Activated gamma-delta T cell (primary cell): Measurements from ENCODE around the gene PDIA6.

Source experiments
- DNase-seq: peaks from one replicate; lab custom pipeline; 2025; lab: John Stamatoyannopoulos, UW

PDIA6 gene

DNA sequence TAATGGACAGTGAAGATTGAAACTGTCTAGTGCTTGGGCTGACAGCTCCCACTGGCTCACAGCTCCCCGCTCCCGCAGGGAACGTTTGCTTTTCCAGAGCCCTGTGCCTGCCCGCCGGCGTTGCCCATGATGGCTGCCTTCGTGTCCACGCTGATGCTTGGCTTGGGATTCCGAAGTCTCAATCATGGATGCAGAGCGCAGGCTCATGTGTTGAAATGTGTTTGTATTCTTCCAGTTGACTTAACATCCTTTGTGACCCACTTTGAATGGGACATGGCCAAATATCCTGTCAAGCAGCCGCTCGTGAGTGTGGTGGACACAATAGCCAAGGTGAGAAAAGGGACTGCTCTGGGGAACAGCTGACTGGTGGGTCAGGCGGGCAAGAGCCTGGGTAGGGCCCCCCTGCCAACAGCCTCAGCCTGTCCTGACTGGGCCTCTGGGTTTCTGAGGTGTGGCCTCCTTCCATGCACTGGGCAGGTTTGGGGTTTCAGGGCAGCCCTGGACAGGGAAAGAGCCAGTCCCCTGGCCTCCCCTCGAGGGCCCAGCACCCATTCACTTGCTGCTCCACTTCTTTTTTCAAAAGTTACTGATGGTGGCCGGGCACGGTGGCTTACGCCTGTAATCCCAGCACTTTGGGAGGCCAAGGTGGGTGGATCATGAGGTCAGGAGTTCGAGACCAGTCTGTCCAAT lies 48.3 kb downstream of the PDIA6 start:
- no peak for DNase-seq

DNA sequence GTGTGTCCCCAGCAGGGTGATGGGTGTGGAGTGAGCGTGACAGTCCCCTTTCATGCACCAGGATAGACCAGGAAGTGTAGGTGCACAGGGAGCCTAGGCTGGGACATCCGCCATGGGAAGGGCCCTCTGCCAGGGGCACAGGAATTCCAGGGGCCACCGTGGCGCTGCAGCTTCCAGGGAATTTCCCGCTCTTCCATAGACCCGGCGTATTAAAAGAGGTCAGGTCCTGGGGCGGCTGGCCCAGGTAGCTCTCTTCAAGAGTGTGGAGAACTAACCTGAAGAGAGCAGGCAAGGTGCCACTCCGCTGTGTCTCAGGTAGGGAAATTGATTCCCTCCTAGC lies 49.2 kb downstream of the PDIA6 start:
- DNase-seq, result no peak

DNA sequence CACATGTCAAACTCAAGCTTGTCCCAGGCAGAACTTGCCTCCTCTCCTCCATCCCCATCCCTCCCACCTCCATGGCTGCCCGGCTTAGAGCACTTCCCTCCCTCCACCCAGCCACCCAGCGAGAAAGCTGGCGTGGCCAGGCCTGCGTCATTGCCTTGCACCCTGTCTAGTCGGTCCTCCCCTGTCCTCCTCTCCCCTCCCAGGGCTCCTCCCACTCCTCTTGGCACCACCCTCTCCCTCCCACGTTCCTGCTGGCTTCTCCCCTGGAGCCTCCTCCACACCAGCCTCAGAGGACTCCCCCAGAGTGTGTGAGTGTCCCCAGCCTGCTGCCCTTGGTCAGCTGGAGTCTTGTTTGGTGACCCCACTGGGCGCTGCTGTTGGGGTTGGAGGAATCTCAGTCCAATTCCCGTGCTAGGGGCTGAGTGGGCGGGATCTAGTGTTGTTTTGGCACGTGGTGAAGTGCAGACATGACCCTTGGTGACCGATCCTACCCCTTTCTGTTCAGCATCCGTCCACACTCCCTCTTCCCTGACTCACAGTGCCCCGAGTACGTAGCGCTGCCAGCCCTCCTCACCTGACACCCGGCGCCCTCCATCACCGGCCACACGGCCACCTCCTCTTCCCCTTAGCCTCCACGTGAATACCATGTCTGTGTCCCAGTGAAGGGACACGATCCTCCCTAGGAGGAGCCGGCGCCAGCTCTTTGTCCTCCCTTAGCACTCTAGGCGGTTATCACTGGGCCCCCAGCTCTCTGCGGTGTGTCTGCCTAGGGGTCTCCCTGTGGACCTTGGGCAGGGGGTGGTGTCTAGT lies 49.7 kb downstream of the PDIA6 start:
- DNase-seq, result no peak

DNA sequence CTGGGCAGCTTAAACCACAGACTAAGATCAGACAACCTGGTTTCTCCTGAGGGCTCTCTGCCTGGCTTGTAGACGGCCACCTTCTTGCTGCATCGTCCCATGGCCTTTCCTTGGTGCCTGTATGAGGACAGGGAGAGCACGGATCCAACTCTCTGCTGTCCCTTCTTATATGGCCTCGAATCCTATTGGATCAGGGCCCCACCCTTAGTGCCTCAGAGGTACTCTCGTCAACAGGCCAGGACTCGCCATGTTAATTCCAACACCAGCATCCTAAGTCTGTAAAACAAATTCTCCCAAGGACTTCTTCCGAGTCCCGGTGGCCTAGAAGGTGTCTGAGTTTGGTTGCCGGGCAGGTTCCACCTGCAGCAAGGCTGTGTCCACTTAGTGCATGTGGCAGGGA lies 51.0 kb downstream of the PDIA6 start:
- no peak for DNase-seq

DNA sequence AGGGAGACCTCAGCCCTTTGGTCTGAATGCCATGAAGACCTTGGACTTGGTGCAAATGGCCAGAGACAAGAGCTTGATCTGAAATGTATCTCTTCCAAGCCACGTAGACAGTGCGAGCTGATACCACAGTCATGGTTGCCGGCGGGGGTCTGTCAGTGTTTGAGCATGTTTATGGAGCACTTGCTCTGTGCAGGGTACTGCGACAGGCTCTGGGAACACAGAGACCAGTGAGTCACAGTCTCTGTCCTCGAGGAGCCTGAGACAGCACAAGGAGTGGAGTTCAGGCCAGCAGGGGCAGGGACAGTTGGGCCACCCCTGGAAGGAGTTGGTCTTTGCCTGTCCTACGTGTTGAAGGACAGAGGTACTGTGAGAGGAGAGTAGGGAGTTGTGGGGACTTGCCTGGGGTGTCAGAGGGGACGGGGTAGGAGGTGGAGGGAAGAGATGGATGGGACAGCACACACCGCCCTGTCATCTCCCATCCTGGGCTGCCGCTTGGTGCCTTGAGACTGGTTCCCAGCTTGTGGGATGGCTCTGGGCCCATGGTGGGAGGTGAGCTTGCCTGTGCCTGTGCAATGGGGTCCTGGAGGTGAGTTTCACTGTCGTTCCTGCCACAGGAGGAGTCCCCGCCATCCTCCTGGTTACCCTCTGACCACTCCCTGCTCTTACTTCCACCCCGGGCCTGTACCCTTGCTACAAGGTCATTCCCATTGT lies 51.6 kb downstream of the PDIA6 start:
- DNase-seq, result no peak

DNA sequence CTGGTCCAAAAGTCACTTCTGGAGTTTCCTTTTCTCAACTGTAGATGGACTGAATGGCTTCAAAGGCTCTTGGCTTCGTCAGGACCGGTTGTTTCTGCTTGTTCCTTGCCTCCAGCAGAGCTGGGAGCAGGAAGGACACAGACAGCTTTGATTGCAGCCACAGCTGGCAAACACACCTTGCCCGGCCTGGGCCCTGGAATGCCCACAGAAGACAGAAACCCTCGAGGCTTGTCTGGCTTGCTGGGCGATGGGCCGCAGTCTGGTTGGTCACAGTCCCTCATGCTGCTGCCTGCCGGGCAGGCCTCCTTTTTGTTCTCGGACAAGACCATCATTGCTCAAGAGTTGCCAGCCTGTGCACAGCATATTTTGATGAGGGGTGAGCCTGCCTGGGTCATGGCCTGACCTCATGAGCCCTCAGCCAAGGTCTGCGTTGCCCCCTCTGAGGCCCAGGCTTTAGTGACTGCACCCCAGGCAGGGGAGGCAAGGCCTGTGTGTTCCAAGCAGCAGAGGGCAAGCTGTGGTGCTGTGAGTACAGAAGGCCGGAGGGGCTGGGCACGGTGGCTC lies 53.4 kb downstream of the PDIA6 start:
- no peak for DNase-seq

DNA sequence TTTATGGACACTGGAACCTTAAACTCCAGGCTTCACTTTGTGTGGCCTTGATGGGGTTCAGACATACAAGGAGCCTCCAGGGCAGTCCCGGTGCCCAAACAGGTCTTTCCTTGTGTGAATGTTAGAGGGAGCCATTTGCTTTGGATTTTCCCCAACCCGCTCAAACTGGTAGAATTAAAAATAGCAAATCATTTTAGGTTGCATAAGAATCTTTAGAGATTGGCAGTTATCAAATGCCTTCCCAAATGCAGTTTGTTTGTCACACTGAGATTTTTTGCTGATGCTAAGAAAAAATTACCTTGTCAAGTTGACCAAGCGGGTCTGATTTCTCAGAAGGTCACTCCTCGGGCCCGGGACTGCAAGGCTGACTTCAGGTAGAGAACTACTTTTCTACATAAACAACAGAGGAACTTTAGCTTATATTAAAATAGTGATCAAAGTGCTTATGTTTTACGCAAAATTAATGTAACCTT lies 54.7 kb downstream of the PDIA6 start:
- DNase-seq, result no peak

DNA sequence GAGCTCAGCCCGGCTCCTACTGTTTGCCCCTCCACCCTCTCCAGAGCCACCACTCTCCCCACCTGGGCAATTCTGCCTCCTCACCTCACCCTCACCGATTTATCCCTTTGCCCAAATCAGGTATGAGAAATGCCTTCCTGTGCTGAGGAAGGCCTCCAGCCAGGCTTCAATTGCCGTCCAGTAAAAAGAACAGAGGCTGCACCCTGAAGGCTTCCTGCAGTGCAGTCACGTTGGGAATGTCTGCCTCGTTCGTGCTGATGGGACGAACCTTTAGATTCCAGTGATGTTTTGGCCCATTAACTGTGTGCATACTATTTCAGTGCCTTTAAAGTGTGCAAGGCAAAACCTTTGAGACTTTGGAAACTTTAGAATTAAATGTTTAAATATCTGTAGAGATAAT lies 57.0 kb downstream of the PDIA6 start:
- DNase-seq, result no peak

DNA sequence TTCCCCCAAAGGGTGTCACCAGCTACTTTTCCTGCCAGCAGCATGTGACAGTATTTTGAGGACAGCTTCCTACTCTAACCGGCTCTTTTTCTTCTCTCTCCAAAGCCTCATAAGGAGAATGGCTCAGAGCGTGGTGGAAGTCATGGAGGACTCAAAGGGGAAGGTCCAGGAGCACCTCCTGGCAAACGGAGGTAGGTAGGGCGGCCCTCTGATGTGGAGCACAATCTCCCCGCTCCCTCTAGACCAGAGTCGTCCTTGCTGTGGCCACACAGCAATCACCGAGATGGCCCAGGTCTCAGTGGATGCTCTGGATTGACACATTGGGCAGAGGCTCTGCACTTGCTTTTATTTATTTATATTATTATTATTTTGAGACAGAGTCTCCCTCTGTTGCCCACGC lies 58.7 kb downstream of the PDIA6 start:
- no peak for DNase-seq

DNA sequence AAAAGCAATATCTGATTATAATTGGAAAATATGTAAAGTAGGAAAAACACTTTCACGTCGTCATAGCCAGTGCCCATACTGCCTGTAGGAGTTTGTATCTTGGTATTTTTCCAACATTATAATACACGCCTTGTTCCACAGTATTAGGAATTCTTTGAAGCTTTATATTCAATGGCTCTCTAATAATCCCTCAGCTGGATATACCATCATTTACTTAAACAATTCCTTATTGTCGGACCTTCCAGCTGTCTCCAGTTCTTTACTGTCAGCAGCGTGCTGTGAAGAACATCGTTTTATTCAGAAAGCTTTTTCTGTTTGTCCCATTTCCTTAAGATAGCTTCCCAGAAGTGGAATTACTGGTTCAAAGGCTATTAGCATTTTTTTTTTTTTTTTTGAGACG lies 59.4 kb downstream of the PDIA6 start:
- no peak for DNase-seq

DNA sequence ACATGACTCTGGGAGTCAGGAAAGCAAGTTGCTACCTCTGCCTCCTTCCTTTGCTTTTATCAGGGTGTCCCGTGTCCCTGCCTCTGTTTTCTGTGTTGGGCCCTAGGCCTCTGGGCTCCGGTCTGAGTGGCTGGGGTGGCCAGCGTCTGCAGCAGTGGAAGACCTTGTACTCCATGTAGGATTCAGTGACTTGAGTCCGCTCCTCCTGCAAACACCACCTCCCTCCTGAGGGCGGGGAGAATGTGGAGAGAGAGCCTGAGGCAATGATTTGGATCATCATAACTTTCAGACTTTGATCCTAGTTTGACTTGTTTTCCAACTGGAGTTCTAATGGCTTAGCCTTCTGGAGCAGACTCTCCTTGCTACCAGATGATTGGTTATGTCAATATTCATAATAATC lies 60.3 kb downstream of the PDIA6 start:
- no peak for DNase-seq

DNA sequence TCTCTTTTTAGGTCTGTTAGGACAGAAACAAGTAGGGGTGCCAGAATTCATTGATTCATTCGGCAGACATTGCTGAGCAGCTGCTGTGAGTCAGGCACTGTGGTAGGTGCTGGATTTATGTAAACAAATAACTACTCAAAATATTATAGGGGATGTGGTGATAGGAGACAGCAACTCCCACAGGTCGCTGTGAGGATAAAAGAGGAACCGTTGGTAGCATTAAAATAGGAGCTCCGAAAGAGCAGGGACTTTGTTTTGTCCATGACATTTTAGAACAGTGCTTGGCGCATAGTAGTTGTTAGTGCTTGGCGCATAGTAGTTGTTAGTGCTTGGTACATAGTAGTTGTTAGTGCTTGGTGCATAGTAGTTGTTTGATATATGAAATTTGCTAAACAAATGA lies 62.0 kb downstream of the PDIA6 start:
- no peak for DNase-seq

DNA sequence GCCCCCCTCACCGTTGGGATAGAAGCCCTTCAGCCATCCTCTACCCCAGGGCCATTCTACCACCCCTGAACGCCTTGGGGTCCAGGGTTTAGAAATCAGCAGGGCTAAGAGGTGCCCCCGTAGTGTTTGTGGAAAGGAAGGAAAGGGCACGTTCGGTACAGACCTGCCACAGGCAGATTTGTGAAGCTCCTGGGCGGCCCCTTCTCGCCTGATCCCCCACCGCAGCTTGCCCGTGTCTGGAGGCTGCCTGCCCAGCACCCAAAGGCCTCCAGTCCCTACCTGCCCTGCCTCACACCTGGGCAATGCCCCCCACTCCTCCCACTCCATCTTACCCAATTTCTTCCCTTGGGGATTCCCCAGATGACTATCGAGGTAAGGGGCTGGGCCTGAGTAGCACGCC lies 69.9 kb downstream of the PDIA6 start:
- no peak for DNase-seq

DNA sequence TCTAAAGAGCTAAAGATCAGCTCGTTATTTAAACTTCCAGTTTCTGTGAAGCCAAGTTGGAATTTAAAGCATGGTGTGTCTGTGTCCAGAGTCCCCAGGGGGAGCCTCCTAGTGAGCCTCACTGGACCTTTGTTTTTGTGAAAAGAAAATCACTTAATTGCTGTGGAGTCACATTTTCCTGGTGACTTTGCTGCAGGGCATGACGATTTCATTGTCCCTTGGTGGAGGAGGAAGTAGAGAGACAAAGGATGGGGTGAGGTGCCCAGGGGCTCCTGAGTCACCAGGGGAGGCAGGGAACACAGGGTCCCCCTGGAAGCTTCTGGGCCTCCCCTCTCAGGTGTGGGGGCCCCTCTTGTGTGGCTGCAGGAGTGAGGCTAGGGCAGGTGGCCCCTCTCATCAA lies 71.4 kb downstream of the PDIA6 start:
- DNase-seq, result no peak

DNA sequence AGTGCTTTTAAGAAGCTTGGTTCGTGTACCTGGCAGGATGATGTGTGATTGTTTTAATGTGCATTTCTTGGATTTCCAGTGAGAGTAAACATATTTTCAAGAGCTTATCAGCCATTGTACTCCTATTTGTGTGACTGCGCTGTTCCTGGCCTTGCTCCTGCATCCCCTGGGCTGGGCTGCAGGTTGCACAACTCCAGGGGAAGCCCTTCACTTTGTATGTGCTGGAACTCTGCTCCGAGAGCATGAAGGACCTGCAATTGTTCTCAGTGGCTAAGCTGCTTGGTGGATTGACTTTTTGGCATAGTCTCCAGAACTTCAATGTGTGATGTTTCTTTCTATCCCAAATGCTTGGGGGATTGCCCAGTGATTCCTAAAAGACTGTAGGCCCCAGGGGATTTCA lies 72.4 kb downstream of the PDIA6 start:
- no peak for DNase-seq

DNA sequence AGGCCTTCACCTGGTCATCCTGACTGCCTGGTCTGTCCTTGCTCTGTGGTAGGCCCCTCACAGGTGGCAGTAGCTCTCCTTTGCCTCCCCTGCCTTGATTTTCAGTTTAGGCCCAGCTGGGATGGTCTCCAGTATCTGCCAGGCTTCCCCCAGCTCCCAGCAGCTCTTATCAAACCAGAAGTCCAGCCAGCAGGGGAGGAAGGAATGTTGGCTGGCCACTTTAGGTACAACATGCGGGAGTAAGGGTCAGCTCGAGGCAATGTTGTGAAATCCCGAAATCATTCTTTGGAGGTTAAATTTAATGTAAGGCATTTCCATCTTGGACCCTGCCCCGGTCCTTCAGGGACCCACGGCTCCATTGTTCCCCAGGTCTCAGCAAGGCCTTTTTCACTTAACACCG lies 74.4 kb downstream of the PDIA6 start:
- no peak for DNase-seq

DNA sequence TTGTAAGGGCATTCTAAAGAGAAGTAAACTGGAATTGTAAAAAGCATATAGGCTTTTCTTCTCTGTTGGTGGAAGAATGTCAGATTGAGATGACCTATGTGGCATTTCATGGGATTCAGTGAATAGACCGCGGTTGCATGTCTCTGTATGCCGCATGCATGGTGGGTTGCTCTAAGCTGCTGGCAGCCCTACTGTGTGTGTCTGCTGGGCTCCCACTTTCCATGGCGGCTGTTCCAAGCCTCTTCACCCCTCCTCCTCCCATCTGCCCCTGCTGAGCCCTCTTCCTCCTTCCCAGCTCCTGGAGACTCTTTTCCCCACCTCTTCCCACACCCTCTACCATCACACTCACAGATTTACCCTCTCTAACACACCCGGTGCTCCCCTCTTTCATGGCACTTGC lies 78.6 kb downstream of the PDIA6 start:
- DNase-seq, result no peak

DNA sequence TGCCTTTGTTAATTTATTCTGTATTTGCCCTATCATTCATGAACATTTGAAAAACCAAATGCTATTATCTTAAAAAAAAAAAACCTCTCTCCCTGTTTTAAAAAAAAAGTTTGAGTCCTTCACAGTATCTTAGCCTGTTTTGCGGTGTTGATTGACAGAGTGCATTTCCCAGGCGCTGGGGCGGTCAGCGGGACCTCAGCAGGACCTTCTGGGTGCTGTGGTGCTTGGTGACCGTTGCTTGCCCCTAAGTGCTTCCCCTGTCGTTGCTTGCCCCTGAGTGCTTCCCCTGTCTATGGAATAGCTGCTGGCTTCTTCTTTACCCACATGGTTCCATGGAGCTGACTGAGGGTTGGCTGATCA lies 79.0 kb downstream of the PDIA6 start:
- no peak for DNase-seq
